ENCODE measurements around the gene ACAD10. TPM values are rescaled to one million over a fixed set of nuclear protein-coding genes. Genes with fewer than 3 reads are reported as not detected.

The ACAD10 gene
- total RNA-seq, 1 donor from 2014 or later: 21.8 TPM

DNA sequence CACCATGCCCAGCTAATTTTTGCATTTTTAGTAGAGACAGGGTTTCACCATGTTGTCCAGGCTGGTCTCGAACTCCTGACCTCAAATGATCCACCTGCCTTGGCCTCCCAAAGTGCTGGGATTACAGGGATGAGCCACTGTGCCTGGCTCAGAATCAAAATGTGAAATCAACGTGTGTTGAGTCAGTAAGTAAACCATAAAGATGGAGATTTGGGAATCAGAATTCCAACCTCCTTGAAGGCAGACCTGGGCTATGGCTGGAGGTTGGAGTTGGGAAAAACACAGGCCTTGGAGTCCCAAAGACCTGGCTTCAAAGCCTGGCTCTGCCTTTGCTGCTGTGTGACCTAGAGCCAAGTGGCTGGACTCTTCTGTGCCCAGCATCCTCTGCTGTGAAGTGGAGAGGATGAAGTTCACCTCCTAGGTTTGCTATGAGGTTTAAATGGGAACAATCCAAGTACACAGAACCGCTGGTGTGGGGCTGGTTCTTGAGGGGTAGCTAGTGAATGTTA lies 91.0 kb downstream of the ACAD10 start:
- no peak for DNase-seq

DNA sequence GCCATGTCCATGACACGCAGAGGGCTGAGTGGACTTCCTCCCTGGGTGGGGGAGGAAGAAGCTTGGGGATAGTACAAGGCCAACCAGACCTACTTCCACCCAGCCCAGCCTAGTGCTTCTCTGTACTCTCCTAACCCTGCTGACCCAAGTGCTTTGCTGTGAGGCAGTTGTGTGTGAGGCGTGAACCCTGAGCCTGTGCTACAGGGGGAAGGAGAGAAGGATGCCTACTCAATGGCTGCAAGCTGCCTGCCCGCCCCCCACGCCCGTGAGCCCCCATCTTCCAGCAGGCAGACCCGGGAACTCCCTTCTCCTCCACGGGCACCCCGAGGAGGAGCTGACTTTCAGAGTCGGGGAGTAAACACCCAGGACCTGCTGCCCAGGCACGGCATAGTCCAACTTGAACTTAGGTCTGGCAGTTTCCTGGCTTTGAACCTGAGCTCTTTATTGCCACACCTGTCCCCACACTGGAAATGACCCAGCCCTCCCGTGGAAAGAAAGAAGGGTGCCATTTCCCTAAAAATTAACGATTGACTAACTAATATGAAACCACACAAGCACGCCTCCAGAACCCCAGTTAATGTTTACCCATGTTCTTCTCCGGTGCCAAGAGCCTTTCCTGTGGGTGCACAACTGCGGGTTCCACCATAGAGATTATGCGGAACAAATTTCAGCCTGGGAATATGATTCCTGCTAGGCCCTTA lies 91.6 kb downstream of the ACAD10 start:
- DNase-seq: no peak

DNA sequence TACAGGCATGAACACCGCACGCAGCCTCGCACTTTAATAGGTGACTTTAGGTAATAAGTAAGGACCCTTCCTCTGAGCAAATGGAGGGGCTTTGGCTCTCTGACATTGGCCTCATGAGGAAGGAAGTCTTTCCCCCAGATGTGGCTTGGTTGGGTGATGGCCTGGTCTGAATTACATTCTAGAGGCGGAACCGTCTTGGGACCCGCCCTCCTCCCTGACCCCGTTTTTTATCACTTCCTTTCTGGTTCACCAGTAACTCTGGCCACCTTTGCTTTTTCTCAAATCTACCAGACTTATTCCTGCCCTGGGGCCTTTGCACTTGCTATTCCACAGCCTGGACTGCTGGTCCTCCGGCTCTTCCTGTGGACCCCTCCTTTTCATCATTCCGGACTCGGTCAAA lies 94.3 kb downstream of the ACAD10 start:
- no peak for DNase-seq

- no peak for DNase-seq
Measured at GRCh38 chr12:111780615-111781014, 94.8 kb downstream of the ACAD10 start.

- no peak for DNase-seq
Measured at GRCh38 chr12:111781085-111781658, 95.3 kb downstream of the ACAD10 start.

- no peak for DNase-seq
Measured at GRCh38 chr12:111783046-111783445, 97.2 kb downstream of the ACAD10 start.

DNA sequence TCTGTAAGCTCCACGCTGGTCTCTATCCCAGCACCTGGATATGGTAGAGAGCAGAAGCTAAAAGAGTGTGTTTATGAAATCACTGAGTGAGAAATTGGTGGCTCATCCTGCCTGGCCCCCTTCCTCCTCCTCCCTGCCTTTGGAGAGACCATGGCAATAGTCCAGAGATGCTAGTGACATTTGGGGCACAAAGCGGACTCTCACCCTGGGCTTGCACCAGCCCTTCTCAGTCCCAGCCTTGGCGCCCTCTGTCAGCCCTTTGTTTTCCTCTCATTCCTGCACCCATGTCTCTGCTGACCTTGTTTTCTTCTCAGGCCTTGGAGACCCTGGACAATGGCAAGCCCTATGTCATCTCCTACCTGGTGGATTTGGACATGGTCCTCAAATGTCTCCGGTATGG lies 99.1 kb downstream of the ACAD10 start:
- no peak for DNase-seq

DNA sequence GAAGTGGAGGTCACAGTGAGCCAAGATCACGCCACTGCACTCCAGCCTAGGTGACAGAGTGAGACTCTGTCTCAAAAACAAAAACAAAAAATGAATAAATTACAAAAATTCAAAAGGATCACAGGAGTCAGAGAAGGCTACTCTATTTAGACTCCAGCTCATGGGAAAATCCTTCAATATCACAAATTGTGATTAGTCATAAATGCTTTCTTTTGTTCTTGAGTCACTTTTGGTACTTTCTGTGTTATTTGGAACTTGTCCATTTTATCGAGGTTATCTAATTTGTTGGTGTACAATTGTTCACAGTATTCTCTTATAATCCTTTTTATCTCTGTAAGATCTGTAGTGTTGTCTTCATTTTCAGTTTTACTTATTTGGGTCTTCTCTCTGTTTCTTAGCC lies 99.8 kb downstream of the ACAD10 start:
- DNase-seq: no peak

- DNase-seq: no peak
Measured at GRCh38 chr12:111788178-111788654, 102.4 kb downstream of the ACAD10 start.

DNA sequence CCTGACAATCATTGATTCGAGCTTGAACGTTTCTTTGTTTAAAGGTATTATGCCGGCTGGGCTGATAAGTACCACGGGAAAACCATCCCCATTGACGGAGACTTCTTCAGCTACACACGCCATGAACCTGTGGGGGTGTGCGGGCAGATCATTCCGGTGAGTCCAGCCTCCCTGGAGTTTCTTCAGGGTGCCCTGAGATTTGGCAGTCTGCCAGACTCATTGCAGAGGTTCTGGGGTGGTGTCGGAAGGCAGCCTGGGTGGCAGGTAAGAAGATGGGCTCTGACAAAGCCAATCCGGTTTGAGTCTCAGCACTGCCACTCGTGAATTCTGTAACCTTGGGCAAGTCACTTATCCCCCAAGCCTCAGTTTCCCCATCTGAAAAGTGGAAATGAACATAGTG lies 103.9 kb downstream of the ACAD10 start:
- no peak for DNase-seq

- DNase-seq: no peak
Measured at GRCh38 chr12:111791507-111791906, 105.7 kb downstream of the ACAD10 start.

- no peak for DNase-seq
Measured at GRCh38 chr12:111792155-111792855, 106.5 kb downstream of the ACAD10 start.

- DNase-seq: no peak
Measured at GRCh38 chr12:111792856-111793235, 107.0 kb downstream of the ACAD10 start.

GRCh38 chr12:111798182-111798581 lies 112.3 kb downstream of the ACAD10 start:
- no peak for DNase-seq

DNA sequence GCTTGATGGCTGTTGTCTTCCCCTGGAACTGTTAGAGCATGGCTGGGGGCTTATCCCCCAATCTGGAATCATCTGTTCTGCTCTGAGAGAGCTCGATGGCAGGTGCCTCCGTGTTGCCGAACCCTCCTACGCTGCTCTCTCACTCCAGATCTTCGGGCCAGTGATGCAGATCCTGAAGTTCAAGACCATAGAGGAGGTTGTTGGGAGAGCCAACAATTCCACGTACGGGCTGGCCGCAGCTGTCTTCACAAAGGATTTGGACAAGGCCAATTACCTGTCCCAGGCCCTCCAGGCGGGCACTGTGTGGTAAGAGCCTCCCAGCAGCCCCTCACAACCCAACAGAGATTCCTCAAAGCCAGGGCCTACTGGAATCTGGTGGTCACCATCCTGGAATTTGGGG lies 113.9 kb downstream of the ACAD10 start:
- no peak for DNase-seq

DNA sequence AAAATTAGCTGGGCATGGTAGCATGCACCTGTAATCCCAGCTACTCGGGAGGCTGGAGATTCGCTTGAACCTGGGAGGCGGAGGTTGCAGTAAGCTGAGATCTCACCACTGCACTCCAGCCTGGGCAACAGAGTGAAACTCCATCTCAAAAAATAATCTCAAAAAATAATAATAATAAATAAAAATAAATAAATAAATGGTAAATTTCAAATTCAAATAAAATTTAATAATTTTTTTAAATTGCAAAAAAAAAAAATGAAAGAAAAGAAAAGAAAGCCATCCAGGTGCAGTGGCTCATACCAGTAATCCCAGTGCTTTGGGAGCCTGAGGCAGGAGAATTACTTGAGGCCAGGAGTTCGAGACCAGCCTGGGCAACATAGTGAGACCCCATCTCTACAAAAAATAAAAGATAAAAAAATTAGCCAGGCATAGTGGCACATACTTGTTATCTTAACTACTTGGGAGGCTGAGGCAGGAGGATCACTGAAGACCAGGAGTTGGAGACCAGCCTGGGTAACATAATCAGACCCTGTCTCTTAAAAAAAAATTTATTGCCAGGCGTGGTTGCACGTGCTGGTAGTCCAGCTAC lies 117.3 kb downstream of the ACAD10 start:
- DNase-seq: no peak

- DNase-seq: no peak
Measured at GRCh38 chr12:111803851-111804250, 118.0 kb downstream of the ACAD10 start.

GRCh38 chr12:111806304-111806703 lies 120.5 kb downstream of the ACAD10 start:
- DNase-seq: no peak

Small RNA genes within 50 kb of the gene (small RNA-seq; reads per million reads assigned to genes)
- 0.12 reads per million for gene MIR6761 (ENCODE audit: low replicate concordance)

Other genes with a start within 250 kb of the ACAD10 start
- 49.1 TPM for gene ATXN2, start 86.7 kb upstream of the ACAD10 start, total RNA-seq
- 13.8 TPM for gene BRAP, start 97 bp upstream of the ACAD10 start, total RNA-seq
- gene ALDH2, start 80.9 kb downstream of the ACAD10 start, total RNA-seq: 34.2 TPM
- 30.6 TPM for gene MAPKAPK5, start 156.2 kb downstream of the ACAD10 start, total RNA-seq

Measured in skin of body (tissue), 3 donors.